NCI-H146 (cell line): Measurements from ENCODE around the gene TFE3.
A peak's percentile ranks its signal among the peaks of the same experiment; 100 is the strongest.

ENCODE experiments used
- DNase-seq: peaks from one replicate; lab custom pipeline; 2025; lab: John Stamatoyannopoulos, UW

The TFE3 gene, protein sequence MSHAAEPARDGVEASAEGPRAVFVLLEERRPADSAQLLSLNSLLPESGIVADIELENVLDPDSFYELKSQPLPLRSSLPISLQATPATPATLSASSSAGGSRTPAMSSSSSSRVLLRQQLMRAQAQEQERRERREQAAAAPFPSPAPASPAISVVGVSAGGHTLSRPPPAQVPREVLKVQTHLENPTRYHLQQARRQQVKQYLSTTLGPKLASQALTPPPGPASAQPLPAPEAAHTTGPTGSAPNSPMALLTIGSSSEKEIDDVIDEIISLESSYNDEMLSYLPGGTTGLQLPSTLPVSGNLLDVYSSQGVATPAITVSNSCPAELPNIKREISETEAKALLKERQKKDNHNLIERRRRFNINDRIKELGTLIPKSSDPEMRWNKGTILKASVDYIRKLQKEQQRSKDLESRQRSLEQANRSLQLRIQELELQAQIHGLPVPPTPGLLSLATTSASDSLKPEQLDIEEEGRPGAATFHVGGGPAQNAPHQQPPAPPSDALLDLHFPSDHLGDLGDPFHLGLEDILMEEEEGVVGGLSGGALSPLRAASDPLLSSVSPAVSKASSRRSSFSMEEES

DNA sequence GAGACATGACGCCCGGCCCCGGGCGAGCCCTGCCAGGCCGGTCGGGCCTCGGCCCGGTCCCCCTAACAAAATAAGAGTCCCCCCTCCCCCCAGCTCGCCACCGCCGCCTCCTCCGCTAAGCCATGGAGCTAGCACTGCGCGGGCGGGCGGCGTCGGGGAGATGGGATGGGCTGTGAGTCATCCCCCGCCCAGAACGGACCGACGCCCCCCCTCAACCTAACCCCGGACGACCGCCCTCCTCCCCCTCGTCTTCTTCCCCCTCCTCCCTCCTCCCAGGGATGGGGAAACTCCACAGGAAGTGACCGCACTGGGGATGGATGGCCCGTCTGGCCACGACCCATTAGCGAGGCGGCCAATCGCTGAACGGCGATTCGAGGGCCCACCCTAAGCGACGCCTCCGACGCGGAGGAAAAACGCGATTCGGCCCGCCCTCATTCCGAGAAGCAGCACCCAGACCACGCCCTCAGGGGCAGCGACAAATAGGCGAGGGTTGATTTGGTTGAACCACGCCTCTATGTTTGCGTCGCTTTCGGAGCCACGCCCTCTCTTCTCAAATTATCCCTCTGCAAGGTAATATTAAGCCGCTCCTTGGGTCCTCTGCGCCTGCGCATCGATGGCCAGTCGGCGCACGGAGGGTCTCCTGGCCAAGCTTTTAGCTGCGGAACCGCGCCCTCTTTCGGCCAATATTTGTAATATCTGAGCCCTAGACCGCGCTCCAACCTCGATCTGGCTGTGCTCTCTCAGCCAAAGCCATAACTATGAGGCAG, at the start of gene TFE3:
TSS of gene TFE3 (minus strand) at position 138 of the 767 bp plus-strand sequence. CDS start at position 7, 131 bp downstream.
- DNase-seq: peak; percentile 99

DNA sequence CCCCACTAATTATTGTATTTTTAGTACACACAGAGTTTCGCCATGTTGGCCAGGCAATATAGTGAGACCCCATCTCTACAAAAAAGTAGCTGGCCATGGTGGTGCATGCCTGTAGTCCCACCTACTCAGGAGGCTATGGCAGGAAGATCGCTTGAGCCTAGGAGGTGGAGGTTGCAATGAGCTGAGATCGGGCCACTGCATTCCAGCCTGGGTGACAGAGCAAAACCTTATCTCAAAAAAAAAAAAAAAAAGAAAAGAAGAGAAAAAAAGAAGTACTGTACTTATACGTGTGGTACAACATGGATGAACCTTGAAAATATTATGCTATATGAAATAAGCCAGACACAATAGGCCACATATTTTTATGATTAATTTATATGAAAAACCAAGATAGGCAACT, 46.4 kb upstream of the TFE3 start:
- no peak for DNase-seq

DNA sequence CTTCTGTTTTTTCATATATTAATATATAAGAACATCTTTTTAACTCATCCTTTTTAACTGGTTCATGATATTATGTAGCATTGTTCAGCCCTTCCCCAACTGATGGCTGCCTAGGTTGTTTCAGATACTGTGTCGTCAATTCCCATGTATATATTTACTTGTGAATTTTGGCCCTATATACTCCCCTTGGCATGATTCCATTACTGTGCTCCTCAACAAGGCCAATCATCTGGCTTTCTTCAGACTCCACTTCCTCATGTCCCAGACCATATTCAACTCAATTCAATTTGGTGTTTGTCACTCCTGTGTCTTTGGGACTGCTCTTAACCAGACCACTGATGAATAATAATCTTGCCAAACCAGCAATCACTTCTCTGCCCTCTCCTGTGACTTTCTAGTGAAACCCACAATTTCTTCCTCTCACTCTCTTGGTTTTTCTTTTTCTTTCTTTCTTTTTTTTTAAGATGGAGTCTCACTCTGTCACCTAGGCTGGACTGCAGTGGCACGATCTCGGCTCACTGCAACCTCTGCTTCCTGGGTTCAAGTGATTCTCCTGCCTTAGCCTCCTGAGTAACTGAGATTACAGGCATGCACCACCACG, 39.2 kb upstream of the TFE3 start:
- no peak for DNase-seq

DNA sequence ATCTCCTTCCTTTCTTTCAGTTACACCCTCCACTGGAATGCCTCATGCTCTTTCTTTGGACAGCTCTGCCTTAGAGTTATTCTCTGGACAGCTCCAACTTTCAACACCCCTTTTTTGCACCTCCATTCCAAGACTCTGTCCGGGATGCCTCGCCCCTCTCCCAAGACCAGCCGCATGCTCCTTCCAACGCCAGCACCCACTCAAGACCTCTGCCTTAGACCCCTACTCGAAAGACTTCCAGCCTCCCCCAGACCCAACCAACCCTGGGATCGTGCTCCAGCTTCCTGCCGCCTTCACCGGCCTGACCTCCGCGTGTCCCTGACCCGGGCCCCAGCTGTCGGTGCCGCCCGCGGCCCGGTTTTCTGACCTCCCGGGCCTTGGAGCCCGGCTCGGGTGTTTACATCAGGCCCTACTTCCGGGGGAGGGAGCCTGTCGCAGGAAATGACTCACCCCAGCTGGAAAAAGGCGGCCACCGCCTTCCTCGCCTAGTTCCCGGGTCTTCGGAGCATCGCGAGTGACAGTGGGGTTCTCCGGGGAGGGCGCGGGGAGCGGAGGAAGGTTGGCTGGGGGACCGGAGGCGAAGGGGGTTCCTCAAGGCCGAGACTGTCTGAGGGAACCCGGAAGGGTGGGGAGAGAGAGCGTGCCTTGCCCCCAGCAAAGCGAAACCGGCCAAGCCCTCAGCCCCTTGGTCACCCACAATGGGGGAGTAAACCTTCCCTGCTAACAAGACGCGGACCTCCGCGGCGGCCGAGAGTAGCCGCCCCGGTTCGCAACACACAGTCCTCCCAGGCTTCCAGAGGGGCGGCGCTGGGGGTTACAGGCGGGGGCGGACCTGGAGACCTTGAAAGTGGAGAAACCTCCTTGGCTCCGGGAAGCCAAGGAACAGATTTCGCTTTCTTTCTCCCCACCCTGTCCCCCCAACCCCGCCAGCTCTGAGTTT, 36.6 kb upstream of the TFE3 start, which contains the start of gene WDR45:
TSS of gene WDR45 (minus strand) at position 399 of the 940 bp plus-strand sequence. CDS start 1,792 bp downstream, outside the sequence.
- peak; percentile 69 for DNase-seq

DNA sequence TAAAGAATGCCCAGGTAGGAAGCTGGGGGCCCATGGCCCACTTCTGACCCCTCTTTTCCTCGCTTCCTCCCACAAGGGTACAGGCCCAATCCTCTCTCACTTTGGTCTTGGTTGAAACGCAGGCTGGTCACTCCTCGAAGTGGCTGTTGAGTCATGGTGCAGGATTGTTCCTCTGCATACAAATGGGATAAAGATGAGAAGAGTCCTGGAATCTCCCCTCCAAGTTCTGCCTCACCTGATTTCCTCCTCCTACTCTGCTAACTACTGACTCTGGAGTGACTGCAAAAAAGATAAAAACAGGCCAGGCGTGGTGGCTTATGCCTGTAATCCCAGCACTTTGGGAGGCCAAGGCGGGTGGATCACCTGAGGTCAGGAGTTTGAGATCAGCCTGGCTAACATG, 34.8 kb upstream of the TFE3 start:
- DNase-seq: no peak

DNA sequence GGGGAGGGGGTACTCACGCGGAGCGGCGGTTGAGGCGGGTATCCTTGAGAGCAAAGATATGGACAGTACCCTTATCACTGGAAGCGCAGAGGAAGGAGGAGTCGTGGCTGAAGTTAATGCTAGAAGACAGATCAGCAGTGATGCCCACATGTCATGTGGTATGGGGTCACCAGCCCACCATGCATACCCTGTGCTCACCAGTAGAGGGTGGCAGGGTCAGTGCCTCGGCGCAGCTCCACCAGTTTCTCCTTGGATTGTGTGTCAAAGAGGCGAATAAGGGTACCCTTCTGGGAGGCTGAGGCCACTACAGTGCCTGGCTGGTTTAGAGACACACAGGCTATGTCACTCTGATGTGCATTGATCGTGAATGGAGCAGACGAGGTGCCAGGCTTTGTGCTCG, 32.2 kb upstream of the TFE3 start:
- no peak for DNase-seq

DNA sequence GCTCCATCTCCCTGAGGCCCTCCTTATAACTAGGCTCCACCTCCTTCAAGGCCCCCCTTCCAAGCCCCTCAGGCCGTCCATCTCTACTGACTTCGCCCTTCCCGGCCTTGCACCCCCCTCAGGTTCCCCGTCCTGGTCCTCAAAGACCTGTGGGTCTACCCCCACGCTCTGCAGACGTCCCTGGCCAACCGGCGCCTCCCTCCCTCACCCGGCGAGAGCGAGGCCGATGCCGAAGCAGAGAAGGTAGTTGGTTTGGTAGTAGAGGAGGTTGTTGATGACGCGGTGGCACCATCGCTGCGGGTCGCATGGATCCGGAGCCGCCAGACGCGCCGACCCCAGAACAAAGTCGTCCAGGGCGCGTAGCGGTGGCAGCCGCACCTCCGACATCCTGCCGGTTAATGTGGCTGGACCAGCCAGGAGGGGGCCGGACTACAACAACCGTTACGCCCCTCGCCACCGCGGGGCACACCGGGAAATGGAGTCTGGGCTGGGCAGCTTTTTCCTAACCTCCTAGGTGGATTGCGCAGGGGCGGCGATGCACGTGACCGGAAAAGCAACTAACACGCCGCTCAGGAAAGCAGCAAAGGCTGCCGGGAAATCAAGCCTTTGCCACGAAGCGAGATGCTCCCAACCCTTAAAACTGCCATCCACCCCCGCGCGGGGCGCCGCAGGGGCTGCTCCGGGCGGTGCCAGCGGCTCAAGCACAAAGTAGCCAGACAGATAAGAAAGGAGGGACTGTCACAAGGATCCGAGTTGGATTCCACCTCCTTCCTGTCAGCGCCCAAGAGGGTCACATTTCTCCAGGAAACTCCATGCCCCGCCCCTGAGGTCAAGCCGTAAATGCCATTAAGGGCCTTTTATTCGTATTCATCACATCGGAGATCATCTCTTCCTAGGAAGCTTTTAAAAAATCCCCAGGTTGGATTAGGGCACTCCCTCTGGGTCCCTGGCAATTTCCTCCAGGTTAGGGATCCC, 30.7 kb upstream of the TFE3 start, which contains the start of gene PRAF2:
TSS of gene PRAF2 (minus strand) at position 402 of the 975 bp plus-strand sequence. CDS start at position 387, 15 bp downstream.
- DNase-seq: peak; percentile 91

DNA sequence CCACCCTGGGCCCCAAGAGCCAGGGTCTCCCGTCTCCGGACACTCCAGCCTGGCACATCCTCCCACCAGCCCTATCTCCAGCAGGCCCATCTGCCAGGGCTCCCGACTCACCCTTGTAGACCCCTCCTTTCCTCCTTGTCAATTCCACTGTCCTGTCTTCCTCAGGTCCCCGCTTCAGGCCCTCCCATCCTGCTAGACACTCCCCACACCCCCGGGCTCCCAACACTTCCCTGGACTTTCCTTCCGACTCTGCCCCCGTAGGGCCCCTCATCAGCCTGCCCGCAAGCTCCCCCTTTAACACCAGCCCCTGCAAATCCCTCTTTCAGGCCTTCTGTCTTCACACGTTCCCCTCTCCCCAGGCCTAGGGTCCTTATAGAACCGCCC, 29.5 kb upstream of the TFE3 start:
- no peak for DNase-seq

DNA sequence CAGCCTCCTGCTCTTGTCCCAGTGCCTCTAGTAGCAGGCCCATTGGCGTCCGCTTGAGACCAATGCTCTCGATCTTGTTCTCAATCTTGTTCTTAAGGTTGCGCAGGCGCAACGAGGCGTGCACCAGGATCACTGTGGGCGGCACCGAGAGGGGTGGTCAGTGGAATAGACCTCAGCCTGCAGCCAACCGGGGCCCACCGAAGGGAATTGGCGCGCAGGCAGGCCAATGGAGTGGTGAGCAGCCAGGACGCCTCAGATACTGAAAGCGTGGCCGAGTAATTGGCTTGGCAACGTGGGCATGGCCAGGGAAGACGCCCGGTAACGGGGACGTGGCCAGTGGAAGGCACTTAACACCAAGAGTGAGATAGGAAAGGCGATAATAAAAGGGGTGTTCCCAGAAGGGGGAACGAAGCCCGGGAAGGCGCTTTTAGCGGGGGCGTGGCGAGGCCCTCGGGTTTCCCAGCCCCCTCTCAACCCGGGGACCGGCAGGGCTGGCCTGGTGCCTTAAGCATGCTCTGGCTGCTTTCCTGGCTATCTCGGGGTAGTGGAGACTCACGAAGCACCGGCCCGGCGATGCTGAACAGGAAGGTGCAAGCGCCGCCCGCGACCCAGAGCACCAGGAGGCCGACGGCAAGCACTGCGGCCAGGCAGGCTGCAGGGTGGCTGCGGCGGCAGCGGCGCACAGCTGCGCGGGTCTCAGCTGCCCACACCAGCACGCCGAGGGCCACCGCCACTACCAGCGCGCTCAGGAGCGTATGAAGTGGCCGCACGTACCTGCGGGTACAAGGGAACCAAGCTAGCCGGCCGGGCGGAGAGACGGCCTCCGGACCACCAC, 28.9 kb upstream of the TFE3 start:
- no peak for DNase-seq

DNA sequence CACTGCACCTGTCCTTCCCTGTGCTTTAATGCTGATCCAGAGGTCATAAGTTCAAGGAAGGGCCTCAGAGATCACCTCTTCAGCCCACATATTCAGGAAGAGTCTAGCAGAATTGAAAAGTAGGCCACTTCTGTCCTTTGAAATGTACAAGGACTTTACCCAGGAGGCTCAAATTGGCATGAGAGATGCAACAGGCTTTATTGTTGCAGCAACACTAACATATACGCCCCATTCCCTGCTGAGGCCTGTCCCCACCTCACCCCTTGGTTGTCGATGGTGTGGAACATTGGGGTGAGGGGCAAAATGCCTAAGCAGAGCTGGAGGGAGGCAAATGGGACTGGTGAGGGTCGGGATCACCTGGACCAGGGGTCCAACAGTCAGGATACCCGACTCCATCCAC, 27.8 kb upstream of the TFE3 start:
- DNase-seq: no peak

DNA sequence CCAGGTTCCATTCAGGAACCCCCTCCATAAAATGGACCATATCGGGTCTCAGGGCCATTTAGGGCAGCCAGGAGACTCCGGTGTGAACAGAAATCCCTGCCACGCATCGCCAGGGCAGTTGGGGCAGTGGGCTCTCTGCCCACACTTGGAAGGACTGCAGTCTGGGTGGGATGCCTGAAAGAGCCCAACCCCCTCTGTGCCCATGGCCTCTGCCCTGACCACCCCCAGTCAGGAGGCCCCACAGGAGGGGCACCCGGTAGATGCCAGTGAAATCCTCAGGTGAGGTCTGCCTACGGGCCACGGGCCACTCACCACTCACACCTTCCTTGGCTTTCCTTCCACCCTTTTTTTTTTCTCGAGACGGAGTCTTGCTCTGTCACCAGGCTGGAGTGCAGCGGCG, 25.9 kb upstream of the TFE3 start:
- no peak for DNase-seq

DNA sequence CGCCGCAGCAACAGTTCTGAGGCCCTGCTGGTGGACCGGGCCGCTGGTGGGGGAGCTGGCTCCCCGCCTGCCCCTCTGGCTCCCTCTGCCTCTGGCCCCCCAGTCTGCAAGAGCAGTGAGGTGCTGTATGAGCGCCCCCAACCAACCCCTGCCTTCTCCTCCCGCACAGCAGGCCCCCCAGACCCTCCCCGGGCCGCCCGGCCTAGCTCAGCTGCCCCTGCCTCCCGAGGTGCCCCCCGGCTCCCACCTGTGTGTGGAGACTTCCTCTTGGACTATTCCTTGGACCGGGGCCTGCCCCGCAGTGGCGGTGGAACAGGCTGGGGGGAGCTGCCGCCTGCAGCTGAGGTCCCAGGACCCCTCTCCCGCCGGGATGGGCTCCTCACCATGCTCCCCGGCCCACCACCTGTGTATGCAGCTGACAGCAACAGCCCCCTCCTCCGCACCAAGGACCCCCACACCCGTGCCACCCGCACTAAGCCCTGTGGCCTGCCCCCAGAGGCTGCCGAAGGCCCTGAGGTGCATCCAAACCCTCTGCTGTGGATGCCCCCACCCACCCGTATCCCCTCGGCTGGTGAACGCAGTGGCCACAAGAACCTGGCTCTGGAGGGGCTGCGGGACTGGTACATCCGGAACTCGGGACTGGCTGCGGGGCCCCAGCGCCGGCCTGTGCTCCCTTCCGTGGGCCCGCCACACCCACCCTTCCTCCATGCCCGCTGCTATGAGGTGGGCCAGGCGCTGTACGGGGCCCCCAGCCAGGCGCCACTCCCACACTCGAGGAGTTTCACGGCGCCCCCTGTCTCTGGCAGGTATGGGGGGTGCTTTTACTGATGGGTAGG, 24.3 kb upstream of the TFE3 start:
- DNase-seq: no peak

DNA sequence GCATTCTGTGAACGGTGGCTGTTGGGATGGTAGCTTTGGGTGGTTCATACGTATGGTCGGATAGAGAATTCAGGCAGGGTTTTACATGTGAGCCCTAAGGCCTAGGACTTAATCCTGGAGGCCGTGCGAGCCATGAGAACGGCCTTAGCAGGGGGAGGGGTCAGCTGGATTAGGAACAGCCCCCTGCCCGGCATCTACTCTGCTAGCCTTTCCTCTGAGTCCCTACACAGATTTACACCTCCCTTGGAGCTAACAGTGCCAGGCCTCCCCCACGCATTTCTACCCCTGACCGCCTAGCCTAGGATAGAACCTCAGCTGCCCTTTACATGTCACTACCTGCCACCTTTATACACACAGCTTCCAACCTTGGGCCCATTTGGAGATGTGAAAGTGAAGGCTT, 23.5 kb upstream of the TFE3 start:
- DNase-seq: no peak

DNA sequence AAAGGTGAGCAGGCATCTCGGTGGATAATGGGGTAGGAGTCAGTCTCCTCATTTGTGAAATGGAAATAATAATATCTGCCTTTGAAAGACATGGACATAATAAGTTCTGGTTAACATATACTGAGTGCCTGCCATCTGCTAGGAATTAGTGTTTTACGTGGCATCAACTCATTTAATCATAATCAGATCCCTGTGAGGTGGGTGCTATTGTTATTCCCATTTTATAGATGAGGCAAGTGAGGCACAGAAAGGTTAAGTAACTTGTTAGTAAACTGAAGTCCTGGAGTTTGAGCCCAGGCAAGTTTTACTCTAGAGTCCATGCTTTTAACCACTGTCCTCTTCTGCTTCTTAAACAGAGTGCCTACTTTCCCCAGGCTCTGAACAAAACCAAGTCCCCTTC, 23.1 kb upstream of the TFE3 start:
- no peak for DNase-seq

DNA sequence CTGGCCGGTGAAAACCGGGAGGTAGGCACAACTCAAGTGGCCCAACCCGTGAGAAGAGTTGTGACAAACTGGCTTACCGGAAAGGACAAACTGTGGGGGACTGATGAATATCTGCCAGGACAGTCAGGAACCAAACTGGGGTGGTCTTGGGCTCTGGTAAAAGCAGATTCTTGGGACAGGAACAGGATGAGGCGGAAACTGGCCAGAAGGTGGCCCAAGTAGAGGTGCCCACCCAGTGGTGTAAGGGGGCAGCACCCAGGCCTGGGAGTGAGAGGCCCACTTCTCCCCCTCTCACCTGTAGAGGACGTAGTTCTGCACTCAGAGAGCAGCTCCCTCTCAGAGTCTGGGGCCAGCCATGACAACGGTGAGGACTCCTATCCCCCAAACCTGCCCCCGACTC, 21.6 kb upstream of the TFE3 start:
- no peak for DNase-seq

DNA sequence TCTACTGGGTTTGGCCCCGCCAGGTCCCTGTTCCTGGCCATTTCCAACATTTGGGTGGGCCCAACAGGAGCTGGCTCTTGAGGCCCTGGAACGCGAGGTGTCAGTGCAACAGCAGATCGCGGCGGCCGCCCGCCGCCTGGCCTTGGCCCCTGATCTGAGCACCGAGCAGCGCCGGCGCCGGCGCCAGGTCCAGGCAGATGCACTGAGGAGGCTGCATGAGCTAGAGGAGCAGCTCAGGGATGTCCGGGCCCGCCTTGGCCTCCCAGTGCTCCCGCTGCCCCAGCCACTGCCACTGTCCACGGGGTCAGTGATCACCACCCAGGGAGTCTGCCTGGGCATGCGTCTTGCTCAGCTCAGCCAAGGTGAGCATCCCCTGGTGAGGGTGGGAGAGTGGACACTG, 21.1 kb upstream of the TFE3 start:
- no peak for DNase-seq

DNA sequence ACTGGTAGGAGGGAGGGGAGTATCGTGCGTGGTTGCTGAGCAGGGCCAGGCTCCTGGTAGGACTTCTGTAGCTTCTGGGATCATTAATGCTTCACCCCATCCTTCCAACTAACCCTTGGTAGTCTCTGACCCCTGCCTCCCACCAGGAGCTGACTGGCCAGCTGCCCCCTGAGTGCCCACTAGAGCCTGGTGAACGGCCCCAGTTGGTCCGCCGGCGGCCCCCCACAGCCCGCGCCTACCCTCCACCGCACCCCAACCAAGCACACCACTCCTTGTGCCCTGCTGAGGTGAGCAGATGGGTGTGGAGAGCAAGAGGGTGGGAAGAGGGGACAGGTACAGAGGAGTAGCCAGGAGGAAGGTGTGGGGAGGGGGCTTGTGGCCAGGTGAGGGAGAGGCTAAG, 20.6 kb upstream of the TFE3 start:
- no peak for DNase-seq

DNA sequence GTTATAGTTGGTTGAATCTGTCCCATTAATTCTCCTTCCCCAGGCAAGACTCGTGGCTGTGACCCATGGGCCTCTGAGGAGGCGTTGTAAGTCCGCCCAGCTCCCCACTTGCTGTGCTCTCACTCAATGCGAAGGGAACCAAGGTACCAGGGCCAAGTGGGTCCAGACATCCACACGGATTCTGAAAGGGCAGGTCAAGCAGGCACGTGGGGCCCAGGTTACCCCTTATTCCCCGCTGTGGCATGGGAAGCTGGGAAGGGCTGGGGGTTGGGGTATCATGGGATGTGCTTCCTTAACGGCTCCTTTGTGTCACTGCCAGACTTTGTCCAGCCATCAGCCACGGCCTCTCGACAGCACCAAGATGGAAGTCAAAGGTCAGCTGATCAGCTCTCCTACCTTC, 18.8 kb upstream of the TFE3 start:
- no peak for DNase-seq
